Calu3 (cell line): Measurements from ENCODE around the gene MAPKAPK5. TPM values are rescaled to one million over a fixed set of nuclear protein-coding genes. Genes with fewer than 3 reads are reported as not detected.

Experiments
- BruUV-seq: library from RNA; stranded (reverse); fragments of 400-500 nt; replicated peaks from 2 replicates; lab custom pipeline; 2021; lab: Mats Ljungman, UMichigan
- CTCF ChIA-PET: fragments of 300-600 bp; sonication (Branson Sonifier 250); formaldehyde crosslinking; loops from one replicate; lab custom pipeline; 2022; ENCODE audit warnings: antibody characterized with exemption; lab: Charles Lee
- DNase-seq: peaks from one replicate; pipeline ENCODE4 v3.0.0; 2022
- H3K27ac Mint-ChIP-seq: one replicate; pipeline ENCODE4 v1.8.0; 2022; ENCODE audit warnings: mixed read lengths; ENCODE audit not compliant: unreplicated experiment
- H3K27me3 Mint-ChIP-seq: one replicate; pipeline ENCODE4 v1.8.0; 2022; ENCODE audit warnings: mixed read lengths; ENCODE audit not compliant: unreplicated experiment
- H3K36me3 Mint-ChIP-seq: one replicate; pipeline ENCODE4 v1.8.0; 2022; ENCODE audit warnings: mild to moderate bottlenecking, moderate library complexity, mixed read lengths; ENCODE audit not compliant: insufficient read depth, unreplicated experiment
- H3K4me1 Mint-ChIP-seq: one replicate; pipeline ENCODE4 v1.8.0; 2022; ENCODE audit warnings: mild to moderate bottlenecking, low read depth, mixed read lengths; ENCODE audit not compliant: unreplicated experiment
- H3K4me3 Mint-ChIP-seq: one replicate; pipeline ENCODE4 v1.8.0; 2022; ENCODE audit warnings: mild to moderate bottlenecking, low read depth, moderate library complexity, mixed read lengths; ENCODE audit not compliant: unreplicated experiment
- H3K9me3 Mint-ChIP-seq: one replicate; pipeline ENCODE4 v1.8.0; 2022; ENCODE audit warnings: low read depth, mixed read lengths; ENCODE audit not compliant: unreplicated experiment
- CTCF ChIP-seq: fragments of 200-600 bp; IDR thresholded peaks from one replicate; pipeline ENCODE4 v1.8.0; 2022; ENCODE audit warnings: antibody characterized with exemption; ENCODE audit not compliant: unreplicated experiment
- intact Hi-C: fragments of 100-400 bp; cut with micrococcal nuclease; formaldehyde crosslinking; loops from one replicate; pipeline ENCODE4 v1.10.0; 2022; ENCODE audit not compliant: unreplicated experiment
- total RNA-seq: library from RNA; stranded (reverse); gene quantifications from 2 replicates; pipeline ENCODE4 v1.2.3, GENCODE V29; 2022

The MAPKAPK5 gene
- total RNA-seq, 1 experiment from 2014 or later: 84.8 TPM

- intact Hi-C loops: no loop called here
- CTCF ChIA-PET: no interaction called here
- no peak for DNase-seq
- H3K4me1 Mint-ChIP-seq: no peaks in the 10 kb centered on the region
- no peak overlapping the region for H3K4me3 Mint-ChIP-seq
- peaks cover 25% of the 10 kb centered on the region for H3K36me3 Mint-ChIP-seq
- H3K9me3 Mint-ChIP-seq: peaks cover 13% of the 10 kb centered on the region
- no peak overlapping the region for H3K27ac Mint-ChIP-seq
- H3K27me3 Mint-ChIP-seq: no peaks in the 10 kb centered on the region
- no TSS peak for BruUV-seq
- no peak for TF ChIP-seq CTCF
Observed at GRCh38 chr12:111904446-111904975, 62.5 kb downstream of the MAPKAPK5 start.

DNA sequence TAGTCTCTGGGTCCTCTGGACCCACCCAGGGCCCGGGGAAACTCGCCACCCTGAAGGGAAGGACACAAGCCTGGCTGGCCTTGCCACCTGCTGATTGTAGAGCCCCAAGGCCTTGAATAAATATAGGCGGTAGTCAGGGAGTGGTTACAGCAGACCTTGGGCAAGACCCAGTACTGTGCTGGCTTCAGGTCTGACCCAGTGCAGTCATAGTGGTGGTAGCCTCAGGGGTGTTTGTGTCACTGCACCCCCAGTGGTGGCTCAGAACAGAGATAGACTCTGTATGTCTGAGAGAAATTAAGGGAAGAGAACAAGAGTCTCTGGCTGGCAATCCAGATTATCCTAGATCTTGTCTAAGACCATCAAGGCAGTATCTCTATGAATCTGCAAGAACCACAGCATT lies 63.5 kb downstream of the MAPKAPK5 start:
- intact Hi-C loops: no loop called here
- Mint-ChIP-seq H3K9me3 (peaks cover 15% of the 10 kb centered on the region), H3K4me3 (no peak overlapping the region), H3K36me3 (peaks cover 25% of the 10 kb centered on the region), H3K27ac (no peak overlapping the region), H3K27me3 (no peaks in the 10 kb centered on the region), H3K4me1 (no peaks in the 10 kb centered on the region)
- TF ChIP-seq CTCF: no peak
- DNase-seq: no peak
- no TSS peak for BruUV-seq
- CTCF ChIA-PET: no interaction called here

- BruUV-seq: no TSS peak
- intact Hi-C loops: no loop called here
- H3K36me3 Mint-ChIP-seq: peaks cover 17% of the 10 kb centered on the region
- H3K4me1 Mint-ChIP-seq: no peaks in the 10 kb centered on the region
- peaks cover 16% of the 10 kb centered on the region for H3K9me3 Mint-ChIP-seq
- H3K4me3 Mint-ChIP-seq: no peak overlapping the region
- no peak for TF ChIP-seq CTCF
- no peak for DNase-seq
- H3K27ac Mint-ChIP-seq: no peak overlapping the region
- CTCF ChIA-PET: interaction anchor here (0.6 kb wide), 1 partner anchor 476 kb away, joined by 4 read pairs; no protein-coding TSS in a partner anchor
- H3K27me3 Mint-ChIP-seq: no peaks in the 10 kb centered on the region
Observed at GRCh38 chr12:111907740-111908139, 65.7 kb downstream of the MAPKAPK5 start.

DNA sequence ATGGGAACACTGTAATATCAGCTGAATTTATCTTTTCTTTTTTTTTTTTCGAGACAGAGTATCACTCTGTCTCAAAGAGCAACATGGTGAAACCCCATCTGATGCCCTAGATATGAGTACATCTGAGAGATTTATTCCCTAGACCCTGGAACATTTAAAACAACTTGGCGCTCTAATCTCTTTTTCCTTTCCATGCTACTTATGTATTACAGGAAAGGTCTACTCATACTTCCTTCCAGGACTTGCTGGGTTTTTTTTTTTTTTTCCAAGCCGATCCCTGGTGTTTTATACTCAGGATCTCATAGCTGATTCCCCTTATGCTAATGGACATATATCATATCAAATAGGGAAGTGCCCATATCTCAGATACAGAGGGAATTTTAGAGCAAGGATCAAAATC lies 83.1 kb downstream of the MAPKAPK5 start:
- H3K9me3 Mint-ChIP-seq: no peaks in the 10 kb centered on the region
- H3K36me3 Mint-ChIP-seq: no peaks in the 10 kb centered on the region
- no peak overlapping the region for H3K27ac Mint-ChIP-seq
- no peaks in the 10 kb centered on the region for H3K4me1 Mint-ChIP-seq
- no peaks in the 10 kb centered on the region for H3K27me3 Mint-ChIP-seq
- no peak for DNase-seq
- H3K4me3 Mint-ChIP-seq: no peak overlapping the region
- TF ChIP-seq CTCF: no peak
- intact Hi-C loops: no loop called here
- BruUV-seq: no TSS peak
- CTCF ChIA-PET: no interaction called here
